H1 (cell line): ENCODE results near the gene CCDC9B. TPM values are rescaled to one million over a fixed set of nuclear protein-coding genes. Genes with fewer than 3 reads are reported as not detected.

Experiments
- CTCF ChIA-PET: fragments of 300-600 bp; sonication (Branson Sonifier 250); formaldehyde crosslinking; loops from one replicate; lab custom pipeline; 2021; ENCODE audit not compliant: partially characterized antibody; lab: Charles Lee
- POLR2A ChIA-PET: fragments of 300-600 bp; sonication (Branson Sonifier 250); formaldehyde crosslinking; loops from one replicate; lab custom pipeline; 2021; ENCODE audit warnings: inconsistent platforms; ENCODE audit not compliant: partially characterized antibody; lab: Charles Lee
- DNase-seq, 2 experiments: peaks; one replicate each; pipeline versions ENCODE4 v3.0.0 to v3.0.0-alpha.2; 2010 to 2022; ENCODE audit warnings: low spot score in 2 of 2, low read depth in 1 of 2, mixed read lengths in 1 of 2
- FAIRE-seq: peaks from 2 replicates; lab custom pipeline; 2011; peaks lifted over from hg19 to GRCh38; lab: Jason Lieb, UNC
- H2AFZ ChIP-seq: 2 replicates; pipeline ENCODE4 v1.8.1; 2012; ENCODE audit warnings: low read length, inconsistent platforms
- H2AK5ac ChIP-seq: 2 replicates; pipeline ENCODE4 v1.6.1; 2013; ENCODE audit warnings: low read depth, low read length
- H2BK120ac ChIP-seq: replicated peaks from 2 replicates; pipeline ENCODE3; 2013; ENCODE audit warnings: low read depth, low read length, inconsistent platforms
- H2BK12ac ChIP-seq: 2 replicates; pipeline ENCODE4 v1.6.1; 2013; ENCODE audit warnings: low read depth, low read length
- H2BK15ac ChIP-seq: 2 replicates; pipeline ENCODE4 v1.6.1; 2013; ENCODE audit warnings: low read length
- H2BK20ac ChIP-seq: 2 replicates; pipeline ENCODE4 v1.6.1; 2013; ENCODE audit warnings: low read length
- H2BK5ac ChIP-seq: 2 replicates; pipeline ENCODE4 v1.6.1; 2013; ENCODE audit warnings: low read depth, low read length
- H3K14ac ChIP-seq: 2 replicates; pipeline ENCODE4 v1.6.1; 2013; ENCODE audit warnings: inconsistent platforms; ENCODE audit not compliant: insufficient read length
- H3K18ac ChIP-seq: 2 replicates; pipeline ENCODE4 v1.6.1; 2013; ENCODE audit warnings: low read length; ENCODE audit errors: extremely low read depth
- H3K23ac ChIP-seq: 2 replicates; pipeline ENCODE4 v1.6.1; 2013; ENCODE audit warnings: inconsistent platforms; ENCODE audit not compliant: insufficient read length
- H3K23me2 ChIP-seq: 2 replicates; pipeline ENCODE4 v1.6.1; 2013; ENCODE audit warnings: low read depth, low read length
- H3K27ac ChIP-seq: 2 replicates; pipeline ENCODE4 v1.6.1; 2011; ENCODE audit warnings: low read depth, low read length, inconsistent platforms
- H3K27me3 ChIP-seq, 4 experiments: replicated peaks in 1 of 4; 1 replicate in 1 of 4; 2 replicates in 3 of 4; pipeline versions ENCODE4 v1.6.1 to v1.8.1; 2011 to 2013; ENCODE audit warnings: low read length in 3 of 4, mild to moderate bottlenecking in 3 of 4, inconsistent platforms in 2 of 4, mixed read lengths in 2 of 4, moderate library complexity in 1 of 4; ENCODE audit not compliant: control insufficient read depth in 3 of 4, insufficient read depth in 3 of 4; ENCODE audit errors: extremely low read depth in 1 of 4
- H3K36me3 ChIP-seq, 4 experiments: 2 replicates each; pipeline versions ENCODE4 v1.6.1 to v1.8.1; 2011 to 2013; ENCODE audit warnings: mild to moderate bottlenecking in 4 of 4, low read length in 3 of 4, moderate library complexity in 2 of 4, control low read depth in 1 of 4, inconsistent platforms in 1 of 4; ENCODE audit not compliant: insufficient read depth in 4 of 4, control insufficient read depth in 2 of 4
- H3K4ac ChIP-seq: replicated peaks from 2 replicates; pipeline ENCODE3; 2013; ENCODE audit warnings: low read length, low read depth, mixed read lengths, inconsistent platforms; ENCODE audit not compliant: insufficient read length
- H3K4me1 ChIP-seq, 4 experiments: replicated peaks in 1 of 4; 1 replicate in 1 of 4; 2 replicates in 3 of 4; pipeline versions ENCODE4 v1.6.1 to v1.8.1; 2011 to 2013; ENCODE audit warnings: low read length in 3 of 4, inconsistent platforms in 2 of 4, mixed read lengths in 1 of 4; ENCODE audit not compliant: insufficient read depth in 4 of 4, control insufficient read depth in 3 of 4
- H3K4me2 ChIP-seq, 2 experiments: 2 replicates each; pipeline versions ENCODE4 v1.6.1 to v1.8.1; 2011 to 2013; ENCODE audit warnings: low read depth in 2 of 2, low read length in 2 of 2, control low read depth in 1 of 2, inconsistent platforms in 1 of 2, mild to moderate bottlenecking in 1 of 2; ENCODE audit not compliant: insufficient read depth in 1 of 2
- H3K4me3 ChIP-seq, 4 experiments: fragments of 200-600, 300-600 bp in 1 of 4; sonication (generic), shearing (Covaris generic), sonication (Bioruptor Twin) in 1 of 4; 2 replicates each; pipeline versions ENCODE4 v1.5.1 to v1.8.1; 2011 to 2016; ENCODE audit warnings: low read length in 4 of 4, low read depth in 3 of 4, control low read depth in 2 of 4, inconsistent platforms in 2 of 4, mild to moderate bottlenecking in 2 of 4, mixed read lengths in 1 of 4, moderate library complexity in 1 of 4; ENCODE audit not compliant: insufficient read depth in 2 of 4; ENCODE audit errors: extremely low read depth in 1 of 4
- H3K56ac ChIP-seq: replicated peaks from 2 replicates; pipeline ENCODE3; 2013; ENCODE audit warnings: low read depth, mild to moderate bottlenecking, mixed read lengths, low read length, inconsistent platforms; ENCODE audit not compliant: insufficient read length
- H3K79me1 ChIP-seq: 2 replicates; pipeline ENCODE4 v1.6.1; 2013; ENCODE audit warnings: low read depth, low read length, control low read depth
- H3K79me2 ChIP-seq, 2 experiments: 2 replicates each; pipeline versions ENCODE4 v1.6.1 to v1.8.1; 2012 to 2013; ENCODE audit warnings: low read length in 2 of 2, mild to moderate bottlenecking in 2 of 2, inconsistent platforms in 1 of 2; ENCODE audit not compliant: insufficient read depth in 2 of 2, control insufficient read depth in 1 of 2
- H3K9ac ChIP-seq, 4 experiments: replicated peaks in 1 of 4; 1 replicate in 1 of 4; 2 replicates in 3 of 4; pipeline versions ENCODE4 v1.6.1 to v1.8.1; 2011 to 2013; ENCODE audit warnings: low read depth in 3 of 4, low read length in 3 of 4, control low read depth in 2 of 4, mild to moderate bottlenecking in 2 of 4, moderate library complexity in 2 of 4, inconsistent platforms in 1 of 4; ENCODE audit errors: extremely low read depth in 1 of 4
- H3K9me3 ChIP-seq, 2 experiments: 2 replicates each; pipeline versions ENCODE4 v1.6.1 to v1.8.1; 2012 to 2013; ENCODE audit warnings: mild to moderate bottlenecking in 2 of 2, moderate library complexity in 2 of 2, control low read depth in 1 of 2, inconsistent platforms in 1 of 2, low read depth in 1 of 2, low read length in 1 of 2, mixed read lengths in 1 of 2; ENCODE audit not compliant: insufficient read depth in 2 of 2
- H4K20me1 ChIP-seq, 2 experiments: replicated peaks in 1 of 2; 2 replicates each; pipeline versions ENCODE3 to v1.8.1; 2011 to 2013; ENCODE audit warnings: inconsistent platforms in 2 of 2, low read length in 2 of 2, mild to moderate bottlenecking in 1 of 2; ENCODE audit not compliant: insufficient read depth in 2 of 2, control insufficient read depth in 1 of 2
- H4K5ac ChIP-seq: 2 replicates; pipeline ENCODE4 v1.6.1; 2013; ENCODE audit warnings: low read length, low read depth, mixed read lengths, inconsistent platforms; ENCODE audit not compliant: insufficient read length
- H4K8ac ChIP-seq: 2 replicates; pipeline ENCODE4 v1.8.0; 2013; ENCODE audit warnings: mild to moderate bottlenecking, moderate library complexity, low read length, inconsistent platforms; ENCODE audit not compliant: insufficient read depth; ENCODE audit errors: extremely low read depth
- H4K91ac ChIP-seq: replicated peaks from 2 replicates; pipeline ENCODE3; 2013; ENCODE audit warnings: low read length, mixed read lengths, inconsistent platforms; ENCODE audit not compliant: insufficient read length
- RNF2 ChIP-seq: fragments of 200-900, 300-1000 bp; sonication (generic); IDR thresholded peaks from 2 replicates; pipeline ENCODE4 v1.7.1; 2016; ENCODE audit warnings: borderline replicate concordance, low read depth, mild to moderate bottlenecking, antibody characterized with exemption, low read length; ENCODE audit not compliant: poor library complexity, severe bottlenecking; ENCODE audit errors: missing control alignments
- WGBS, 2 experiments: shearing (Covaris generic) in 1 of 2; methylation state at CpG; one replicate each; pipeline versions ENCODE4 v1.1.6 to v1.1.7; 2013 to 2015; ENCODE audit warnings: low lambda C conversion rate in 2 of 2, mixed read lengths in 2 of 2, inconsistent platforms in 1 of 2, low coverage in 1 of 2, missing lambda C conversion rate in 1 of 2; ENCODE audit not compliant: insufficient replicate concordance in 2 of 2, insufficient coverage in 1 of 2, insufficient read length in 1 of 2; ENCODE audit errors: extremely low coverage in 1 of 2, missing lambda C conversion rate in 1 of 2; 5-methylcytosine and 5-hydroxymethylcytosine counted together
- polyA plus RNA-seq, 7 experiments: library from polyadenylated mRNA; depleted of rRNA in 3 of 7; stranded (reverse) in 5 of 7; unstranded in 2 of 7; fragments of >200 nt in 5 of 7; fragments of 200-250 nt in 2 of 7; gene quantifications; 1 replicate in 5 of 7; 2 replicates in 1 of 7; 4 replicates in 1 of 7; pipeline versions ENCODE4 v1.2.1 to v1.2.3, GENCODE V29; 2011 to 2013; ENCODE audit warnings: missing spikeins in 2 of 7, mixed read lengths in 2 of 7
- total RNA-seq: library from RNA; stranded (reverse); fragmentation: NEBNext Ultra II Directional; extraction: Animal tissue kit (Norgen Biotek cat#: 25700); gene quantifications from 2 replicates; pipeline ENCODE4 v1.2.1, GENCODE V29; 2021
- TF ChIP-seq, protein P1 (sequence below): IDR thresholded peaks from 2 replicates; pipeline ENCODE4 v1.6.1; 2011; ENCODE audit warnings: low read length, improper control_type of control experiment

The CCDC9B gene
- total and polyA plus RNA-seq, 2 of the 8 experiments (the other 6 are each of a cell fraction or from before 2014, with no cell fraction given): 0.45 to 0.78 TPM

DNA sequence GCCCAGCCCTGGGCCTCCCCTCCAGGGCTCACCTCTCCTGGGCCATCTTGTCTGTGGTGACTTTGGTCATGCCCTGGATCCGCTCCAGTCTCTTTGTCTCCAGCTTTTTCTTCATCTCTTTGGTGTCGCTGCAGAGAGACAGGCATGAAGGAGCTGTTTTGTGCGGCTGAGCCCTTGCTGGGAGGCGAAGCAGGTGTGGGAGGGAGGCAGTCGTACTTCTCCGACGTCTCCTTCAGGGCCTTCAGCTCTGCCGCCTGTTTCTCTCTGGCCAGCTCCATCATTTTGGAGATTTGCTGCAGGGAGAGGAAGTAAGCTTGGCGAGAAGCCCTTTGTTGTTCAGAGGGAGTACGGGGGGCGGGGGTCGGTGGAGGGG, 50.2 kb downstream of the CCDC9B start:
- Histone ChIP-seq H3K79me1 (no peaks in the 10 kb centered on the region; the same call in 1 of the 2 replicates), H3K79me2 (no peaks in the 10 kb centered on the region), H2BK12ac (peak overlapping the region; percentile 91; the same call in 1 of the 2 replicates), H3K9me3 (no peaks in the 10 kb centered on the region), H4K5ac (no peak overlapping the region), H3K4me3 (peak overlapping the region in 1 of 4 experiments; percentile 54; a peak in 2 of 8 replicates), H3K4ac (peak overlapping the region; percentile 12), H3K36me3 (no peaks in the 10 kb centered on the region), H3K9ac (no peak overlapping the region), H3K14ac (no peak overlapping the region), H3K27me3 (peaks cover 16 to 52% (median 36%) of the 10 kb centered on the region in 4 experiments; a peak in 6 of 7 replicates), H3K23me2 (peaks cover 3% of the 10 kb centered on the region; the same call in 1 of the 2 replicates), H2AFZ (peak overlapping the region; percentile 36; the same call in 1 of the 2 replicates), H2BK120ac (peak overlapping the region; percentile 11), H3K4me2 (peak overlapping the region; percentile 38 to 54; a peak in 2 of 4 replicates), H4K8ac (no peak overlapping the region; the same call in 1 of the 2 replicates), H3K27ac (no peak overlapping the region), H3K4me1 (peaks cover 3 to 33% (median 19%) of the 10 kb centered on the region in 4 experiments), H4K91ac (peak overlapping the region; percentile 32), H3K18ac (no peak overlapping the region), H2BK5ac (no peak overlapping the region; the same call in 1 of the 2 replicates), H2AK5ac (no peak overlapping the region), H3K56ac (no peak overlapping the region), H4K20me1 (peaks cover 0 to 1% of the 10 kb centered on the region in 2 experiments), H2BK15ac (0 out of 2 replicates have a peak overlapping the region, but pooled peaks have one; percentile 24), H2BK20ac (0 out of 2 replicates have a peak overlapping the region, but pooled peaks have one; percentile 9), H3K23ac (no peak overlapping the region)
- DNase-seq: peak in 1 of 2 experiments; percentile 51
- CTCF ChIA-PET: interaction anchor here (0.5 to 16.2 kb wide), 11 partner anchors 15 to 251 kb away, joined by 3 to 518 read pairs (median 5); partner anchors contain the start of genes CCDC9B, INAFM2 and PLCB2
- POLR2A ChIA-PET: interaction anchor here (0.7 to 5.4 kb wide), 15 partner anchors 8 to 130 kb away, joined by 3 to 46 read pairs (median 4); partner anchors contain the start of genes ANKRD63, INAFM2 and PLCB2
- WGBS, 2 experiments: 20% methylated on average over 12 of the region's 12 CpGs; no CpG with 5 or more reads in 1 of the 2 experiments
- FAIRE-seq: no peak
- TF ChIP-seq, protein P1, sequence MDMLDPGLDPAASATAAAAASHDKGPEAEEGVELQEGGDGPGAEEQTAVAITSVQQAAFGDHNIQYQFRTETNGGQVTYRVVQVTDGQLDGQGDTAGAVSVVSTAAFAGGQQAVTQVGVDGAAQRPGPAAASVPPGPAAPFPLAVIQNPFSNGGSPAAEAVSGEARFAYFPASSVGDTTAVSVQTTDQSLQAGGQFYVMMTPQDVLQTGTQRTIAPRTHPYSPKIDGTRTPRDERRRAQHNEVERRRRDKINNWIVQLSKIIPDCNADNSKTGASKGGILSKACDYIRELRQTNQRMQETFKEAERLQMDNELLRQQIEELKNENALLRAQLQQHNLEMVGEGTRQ: no peak
- no peak for TF ChIP-seq RNF2
